Fibroblast of pulmonary artery (primary cell): Measurements from ENCODE around the gene ACY1.

Source experiments
- DNase-seq: peaks from one replicate; pipeline ENCODE4 v3.0.0-alpha.2; 2010; ENCODE audit warnings: low read depth
- H3K4me3 ChIP-seq: replicated peaks from 2 replicates; pipeline ENCODE4 v1.5.1; 2011; ENCODE audit warnings: low read depth, mild to moderate bottlenecking, control low read depth, low read length, moderate library complexity
- CTCF ChIP-seq: IDR thresholded peaks from 2 replicates; pipeline ENCODE4 v1.5.1; 2011; ENCODE audit warnings: mild to moderate bottlenecking, control low read depth, low read length, inconsistent platforms; ENCODE audit errors: missing control alignments

The ACY1 gene

GRCh38 chr3:51997172-51997571 is 13.8 kb downstream of the ACY1 start:
- DNase-seq, result no peak
- TF ChIP-seq CTCF, result no peak
- no peak overlapping the region for H3K4me3 ChIP-seq

GRCh38 chr3:51997935-51998596 is 14.7 kb downstream of the ACY1 start:
- TF ChIP-seq CTCF, result no peak
- DNase-seq, result no peak
- H3K4me3 ChIP-seq, result no peak overlapping the region

DNA sequence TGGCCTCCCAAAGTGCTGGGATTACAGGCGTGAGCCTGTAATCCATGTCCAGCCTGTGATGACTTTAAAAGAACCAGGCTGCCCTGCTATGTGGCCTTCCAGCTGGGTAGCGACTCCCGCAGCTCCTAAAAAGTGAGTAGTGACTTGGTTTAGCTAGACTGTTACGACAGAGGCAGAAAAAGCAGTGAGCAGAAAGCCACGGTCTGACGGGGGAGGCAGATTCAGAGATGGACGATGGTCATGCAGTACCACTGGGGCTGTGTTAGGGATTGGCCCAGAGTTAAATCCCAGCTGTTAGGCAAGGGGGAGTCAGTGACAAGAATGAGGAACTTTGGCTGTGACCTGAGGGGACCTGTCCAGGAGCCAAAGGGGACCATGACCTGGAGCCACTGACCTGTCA is 15.4 kb downstream of the ACY1 start:
- no peak for DNase-seq
- H3K4me3 ChIP-seq, result no peak overlapping the region
- TF ChIP-seq CTCF, result no peak

GRCh38 chr3:51999846-52000245 is 16.5 kb downstream of the ACY1 start:
- no peak overlapping the region for H3K4me3 ChIP-seq
- TF ChIP-seq CTCF, result no peak
- DNase-seq, result no peak

- peak; percentile 61 for DNase-seq
- TF ChIP-seq CTCF, result peak; percentile 76
- no peak overlapping the region for H3K4me3 ChIP-seq
Measured at GRCh38 chr3:52001443-52001974, 18.2 kb downstream of the ACY1 start.

DNA sequence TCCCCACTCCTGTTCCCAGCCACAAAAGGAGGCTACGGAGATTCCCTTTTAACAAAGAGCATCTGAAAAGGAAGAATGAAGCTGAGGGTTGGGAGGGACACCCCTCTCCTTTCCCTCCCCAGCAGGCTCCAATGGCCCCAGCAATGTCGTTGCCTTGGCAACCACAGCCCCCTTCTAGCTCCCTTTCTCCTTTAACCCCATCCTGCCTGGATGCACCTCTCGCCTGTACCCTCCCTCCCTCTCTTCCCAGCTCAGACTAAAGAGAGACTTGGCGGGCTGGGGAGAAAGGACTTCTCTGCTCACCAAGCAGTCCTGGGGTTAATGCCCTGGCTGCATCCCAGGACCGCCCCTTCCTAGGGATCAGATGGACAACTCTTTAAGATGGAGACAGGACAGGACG is 19.4 kb downstream of the ACY1 start:
- H3K4me3 ChIP-seq, result no peak overlapping the region
- DNase-seq, result no peak
- no peak for TF ChIP-seq CTCF
